ENCODE results near the gene SFT2D3.
"Not testable (repeated sequence)": the region's sequence is repeated elsewhere in the genome, so short reads cannot be mapped to it uniquely, and the experiment has no call there.

Gene SFT2D3

GRCh38 chr2:127712999-127713398 is 11.7 kb downstream of the SFT2D3 start:
- no peak for DNase-seq

DNA sequence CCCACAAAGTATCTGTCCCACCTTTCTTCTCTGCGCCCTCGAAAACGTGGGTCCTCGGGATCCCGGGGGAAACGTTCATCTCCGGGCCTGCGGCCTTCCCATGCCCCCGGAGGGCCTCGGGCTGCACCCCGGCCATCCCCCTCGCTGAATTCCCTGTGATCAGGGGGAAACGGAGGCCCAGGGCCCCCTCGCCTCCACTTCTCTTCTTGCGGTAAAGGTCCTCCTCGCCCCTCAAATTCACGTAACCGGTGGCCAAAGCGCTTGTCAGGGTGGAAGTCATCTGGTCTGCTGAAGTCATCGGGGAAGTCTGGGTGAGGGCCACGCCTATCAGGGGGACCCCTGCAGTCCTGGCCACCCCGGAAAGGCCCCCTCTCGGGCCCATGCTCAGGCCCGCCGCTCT is 12.3 kb downstream of the SFT2D3 start:
- no peak for DNase-seq

- DNase-seq, result no peak
Measured at GRCh38 chr2:127715778-127716449, 14.6 kb downstream of the SFT2D3 start.

DNA sequence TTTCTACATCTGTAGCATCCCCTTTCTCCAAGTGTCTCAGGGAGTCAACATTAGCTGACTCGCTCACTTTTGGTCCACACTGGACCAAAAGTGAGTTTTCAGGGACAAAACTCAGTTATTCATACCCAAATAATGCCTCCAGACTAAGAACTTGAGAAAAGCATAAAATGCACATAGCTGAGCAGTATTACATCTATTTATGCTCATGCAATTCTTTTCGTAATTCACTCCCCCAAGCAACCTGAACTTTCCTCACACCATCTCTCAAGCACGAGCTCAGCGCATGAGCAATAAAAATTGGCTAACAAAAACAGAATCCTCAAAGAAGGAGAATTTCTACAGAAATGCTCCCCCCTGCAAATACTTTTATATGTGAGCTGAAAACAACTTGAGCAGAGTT is 17.0 kb downstream of the SFT2D3 start:
- DNase-seq, result no peak

GRCh38 chr2:127719301-127720218 is 18.3 kb downstream of the SFT2D3 start:
- no peak for DNase-seq

GRCh38 chr2:127721311-127721977 is 20.1 kb downstream of the SFT2D3 start:
- DNase-seq, result peak; percentile 6

- DNase-seq, result no peak
Measured at GRCh38 chr2:127721978-127722355, 20.7 kb downstream of the SFT2D3 start.

DNA sequence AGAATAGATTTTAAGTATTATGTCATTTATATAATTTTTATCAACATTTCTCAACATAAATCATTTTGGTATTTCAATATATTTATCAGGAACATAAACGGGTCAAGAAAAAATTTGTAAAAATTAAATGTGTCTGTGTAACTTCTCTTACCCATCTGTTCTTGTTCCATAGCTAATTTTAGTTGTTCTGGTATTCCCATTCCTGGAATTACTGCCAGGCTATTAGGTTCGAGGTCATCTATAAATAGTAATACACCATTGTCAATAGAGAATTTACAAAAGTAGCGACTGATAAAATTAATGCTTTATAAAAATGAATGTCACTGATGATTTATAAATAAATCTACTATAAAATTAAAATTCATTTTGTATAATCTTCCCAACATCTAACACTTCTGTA is 21.5 kb downstream of the SFT2D3 start:
- no peak for DNase-seq

DNA sequence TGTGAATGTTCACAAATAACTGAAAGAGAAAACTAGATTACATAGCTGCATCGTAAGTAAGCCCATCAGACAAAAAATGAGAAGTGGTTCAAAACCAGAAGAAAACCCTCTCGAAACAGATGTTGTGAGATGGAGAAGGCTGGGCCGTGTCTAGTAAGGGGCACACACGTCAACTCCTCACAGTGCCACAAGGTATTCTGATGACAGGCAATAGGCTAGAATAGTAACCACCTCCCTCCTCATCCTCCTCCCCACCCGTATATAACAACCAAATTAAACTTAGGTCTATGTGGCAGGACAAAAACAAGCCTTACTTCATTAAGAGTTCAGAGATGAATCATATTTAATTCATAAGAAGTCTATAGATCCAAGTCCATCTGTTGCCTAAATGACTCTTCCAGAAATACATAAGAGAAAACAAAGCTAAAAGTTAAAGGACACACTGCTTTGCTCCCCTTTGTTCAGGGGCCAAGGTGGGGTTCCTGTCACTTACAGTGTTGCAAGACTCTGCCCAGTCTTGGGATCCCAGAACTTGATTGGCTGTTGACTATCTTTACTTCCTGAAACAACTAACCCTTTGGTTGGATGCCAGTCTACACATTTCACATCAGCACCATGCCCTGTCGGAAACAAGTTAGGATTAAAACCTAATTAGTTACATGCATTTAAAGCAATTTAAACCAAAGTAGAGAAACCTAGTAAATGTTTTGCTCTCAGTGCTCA is 25.0 kb downstream of the SFT2D3 start:
- DNase-seq, result no peak

DNA sequence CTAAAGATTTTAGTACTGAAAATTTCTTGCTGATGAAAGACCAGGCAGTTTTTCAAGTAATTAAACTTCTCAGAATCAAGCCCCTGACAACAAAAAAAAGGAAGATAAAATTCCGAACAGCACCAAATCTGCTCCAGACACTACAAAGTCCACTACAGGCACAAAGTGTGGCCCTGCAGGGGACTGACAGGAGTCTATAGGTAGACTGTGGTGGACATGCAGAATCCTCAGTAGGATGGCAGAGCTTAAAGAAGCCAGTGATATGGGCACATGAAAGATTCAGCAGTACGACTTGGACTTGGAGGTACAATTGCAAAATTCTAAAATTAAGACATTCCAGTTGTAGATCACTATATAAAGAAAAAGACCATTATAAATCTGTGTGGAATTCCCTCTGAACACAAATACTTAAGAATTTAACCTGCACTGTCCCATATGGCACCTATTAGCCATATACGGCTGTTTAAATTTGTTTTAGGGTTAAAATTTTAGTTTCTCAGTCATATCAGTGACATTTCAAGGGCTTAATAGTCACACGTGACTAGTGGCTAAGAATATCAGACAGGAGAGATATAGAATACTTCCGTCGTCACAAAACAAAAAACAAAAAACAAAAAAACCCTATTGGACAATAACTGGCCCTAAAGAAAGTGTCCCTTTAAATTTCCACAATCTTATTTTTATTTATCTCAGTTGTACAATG is 32.0 kb downstream of the SFT2D3 start:
- DNase-seq, result no peak

DNA sequence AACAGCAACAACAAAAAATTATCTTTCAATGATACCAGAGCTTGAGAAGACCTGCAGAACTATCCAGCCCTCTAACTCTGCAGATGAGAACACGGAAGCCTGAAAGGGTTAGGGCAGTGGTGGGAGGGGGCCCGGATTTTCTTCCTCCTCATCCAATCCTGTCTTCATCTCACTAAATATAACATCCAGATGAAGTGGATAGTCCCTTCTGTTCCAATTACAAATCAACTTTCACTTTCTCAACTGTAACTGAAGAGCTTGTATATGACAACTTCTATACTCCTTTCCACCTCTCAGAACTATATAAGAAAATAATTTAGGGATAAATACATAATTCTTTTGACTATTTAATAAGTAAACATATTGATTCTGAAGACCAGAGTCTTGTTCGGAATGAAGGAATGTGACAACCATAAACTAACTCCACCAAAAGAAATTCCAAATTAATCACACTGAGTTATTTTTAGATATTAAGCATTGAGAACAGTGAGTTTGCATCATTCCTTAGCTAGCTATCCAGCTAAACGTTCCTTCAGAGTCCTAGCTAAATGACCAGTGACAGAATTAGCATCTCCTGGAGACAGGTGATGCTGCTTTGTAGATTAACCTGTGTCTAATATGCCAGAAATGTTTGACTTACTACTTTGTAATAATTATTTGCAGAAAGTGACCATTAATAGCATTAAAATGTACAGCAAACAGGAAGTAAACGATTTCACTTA is 32.7 kb downstream of the SFT2D3 start:
- DNase-seq, result no peak

DNA sequence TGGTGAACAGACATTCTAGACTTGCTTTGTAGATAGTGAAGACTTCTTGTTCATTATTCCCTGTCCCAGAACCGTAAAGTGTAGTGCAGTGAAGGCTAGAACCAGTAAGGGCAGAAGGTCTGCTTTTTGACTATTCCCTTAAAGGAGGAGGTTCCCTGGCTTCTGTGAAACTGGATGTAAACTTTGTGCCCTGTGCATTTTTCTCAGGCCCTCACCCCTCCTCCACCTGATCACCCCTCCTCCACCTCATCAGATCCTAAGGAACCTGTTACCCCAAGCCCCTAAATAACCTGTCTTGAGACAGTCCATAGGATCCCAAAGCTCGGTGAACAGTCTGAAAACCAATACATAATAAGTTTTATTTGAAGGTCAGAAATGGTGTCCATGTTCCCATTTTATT is 33.7 kb downstream of the SFT2D3 start:
- no peak for DNase-seq

DNA sequence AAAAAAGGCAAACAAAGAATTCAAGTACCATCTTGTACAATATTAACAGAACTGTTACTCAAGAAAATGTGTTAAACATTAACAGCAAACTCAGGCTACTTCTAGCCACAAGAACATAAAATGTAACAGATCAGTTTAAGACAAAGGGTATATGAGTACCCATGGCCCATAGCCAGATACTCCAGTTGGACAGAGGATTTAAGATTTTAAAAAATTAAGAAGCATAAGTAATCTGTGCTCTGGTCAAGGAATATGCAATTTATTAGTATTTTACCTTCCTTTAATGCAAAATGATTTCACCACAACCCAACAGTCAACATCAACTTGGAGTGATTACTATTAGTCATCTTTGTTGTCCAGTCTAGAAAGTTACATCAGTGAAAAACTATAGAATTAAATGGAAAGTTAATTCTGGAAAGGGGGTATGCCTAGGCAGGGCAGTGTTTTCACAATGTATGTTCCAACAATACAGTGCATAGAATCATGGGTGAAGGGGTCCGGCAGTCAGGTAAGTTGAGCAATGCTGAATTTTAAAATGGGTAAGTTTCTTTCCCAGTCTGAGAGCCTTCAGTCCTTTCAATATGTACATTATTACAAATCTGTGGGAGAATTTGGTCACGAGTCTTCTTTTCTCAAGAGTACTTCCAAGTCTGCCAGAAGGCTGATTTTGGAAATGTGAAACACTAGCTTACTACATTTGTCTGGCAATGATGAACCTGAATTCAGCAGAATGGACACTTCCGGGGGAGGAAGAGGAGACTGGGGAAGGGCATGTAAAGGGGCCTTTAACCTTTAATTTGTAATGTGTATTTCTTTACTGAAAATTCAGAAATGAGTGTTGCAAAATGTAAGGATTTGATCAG is 34.5 kb downstream of the SFT2D3 start:
- no peak for DNase-seq

DNA sequence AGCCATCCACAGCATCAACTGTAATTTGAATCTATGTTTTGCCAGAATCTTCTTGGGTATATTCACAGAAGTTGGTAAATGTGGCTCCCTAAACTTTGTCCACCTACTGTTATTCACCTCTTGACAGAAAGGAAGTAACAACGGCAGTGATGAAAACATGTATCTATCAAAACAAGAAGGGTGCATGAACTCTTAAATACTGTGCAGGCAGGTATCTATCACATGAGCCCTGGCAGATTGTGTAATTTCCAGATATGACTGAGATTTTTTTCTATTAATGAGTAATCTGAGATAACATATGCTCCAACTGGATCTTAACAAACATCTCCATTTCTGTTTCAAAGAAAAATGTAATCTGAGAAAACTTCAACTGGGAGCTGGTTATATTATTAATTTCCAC is 36.6 kb downstream of the SFT2D3 start:
- no peak for DNase-seq

DNA sequence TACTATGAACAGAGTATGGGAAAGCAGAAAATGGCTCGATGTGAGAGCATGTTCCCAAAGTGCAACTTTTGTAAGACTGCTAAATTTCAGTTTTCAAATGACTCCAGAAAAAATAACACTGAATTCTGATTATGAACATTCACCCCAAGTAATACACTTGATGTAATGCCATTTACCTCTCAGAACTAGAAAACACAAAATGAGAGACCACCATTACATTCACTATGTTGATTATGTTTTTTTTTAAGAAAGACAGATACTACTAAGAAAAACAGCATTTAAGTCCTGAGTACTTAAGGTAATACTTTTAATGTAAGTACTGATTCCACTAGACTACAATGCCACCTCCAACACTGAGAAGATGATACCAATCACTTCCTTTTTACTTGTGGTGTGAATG is 38.5 kb downstream of the SFT2D3 start:
- DNase-seq, result no peak

- DNase-seq, result no peak
Measured at GRCh38 chr2:127740665-127741288, 39.5 kb downstream of the SFT2D3 start.

GRCh38 chr2:127743477-127744026 is 42.3 kb downstream of the SFT2D3 start:
- no peak for DNase-seq

- no peak for DNase-seq
Measured at GRCh38 chr2:127747621-127748020, 46.3 kb downstream of the SFT2D3 start.

DNA sequence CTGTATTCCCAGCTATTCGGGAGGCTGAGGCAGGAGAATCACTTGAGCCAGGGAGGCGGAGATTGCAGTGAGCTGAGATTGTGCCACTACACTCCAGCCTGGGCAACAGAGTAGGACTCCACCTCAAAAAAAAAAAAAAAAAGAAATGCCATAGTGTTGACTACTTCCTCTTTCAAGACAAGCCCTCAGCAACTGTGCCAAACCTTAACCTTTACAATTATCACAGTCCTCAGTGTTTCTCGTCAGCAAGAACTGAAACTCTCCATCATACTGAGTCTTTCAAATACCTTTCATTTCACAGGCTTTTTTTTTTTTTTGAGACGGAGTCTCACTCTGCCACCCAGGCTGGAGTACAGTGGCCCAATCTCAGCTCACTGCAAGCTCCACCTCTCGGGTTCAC is 48.2 kb downstream of the SFT2D3 start:
- DNase-seq, result not testable (repeated sequence)

DNA sequence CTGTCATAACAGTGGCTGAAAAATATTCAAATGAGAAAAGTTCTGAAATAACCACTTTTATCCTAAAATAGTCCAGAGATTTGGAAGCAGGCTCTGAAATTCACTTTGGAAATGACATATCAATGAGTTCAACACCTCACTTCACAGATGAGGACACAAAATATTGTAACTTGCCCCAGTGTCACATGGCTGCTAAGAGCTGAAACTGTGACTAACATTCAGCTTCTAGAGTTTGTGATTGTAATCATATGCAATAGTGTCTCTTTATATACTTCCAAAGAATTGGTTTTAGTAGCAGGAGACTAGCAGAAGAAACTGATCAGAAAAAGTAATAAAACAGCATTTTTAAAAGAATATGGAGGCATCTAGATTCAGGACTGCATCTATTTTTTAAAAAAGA is 52.1 kb downstream of the SFT2D3 start:
- DNase-seq, result no peak

All from T1000 (cell line).